IPS DF 6.9 (cell line): ENCODE measurements around the gene C1QTNF2.

ENCODE experiments used
- DNase-seq: peaks from one replicate; pipeline ENCODE4 v3.0.0-alpha.2; 2013; ENCODE audit warnings: low read depth, low spot score
- H3K27ac ChIP-seq: one replicate; pipeline ENCODE4 v1.5.1; 2013; ENCODE audit warnings: low read length, control low read depth
- H3K27me3 ChIP-seq: 2 replicates; pipeline ENCODE4 v1.6.1; 2013; ENCODE audit warnings: mild to moderate bottlenecking, low read length; ENCODE audit not compliant: control insufficient read depth, insufficient read depth
- H3K36me3 ChIP-seq: 2 replicates; pipeline ENCODE4 v1.6.1; 2013; ENCODE audit warnings: low read length; ENCODE audit not compliant: control insufficient read depth, insufficient read depth
- H3K4me1 ChIP-seq: 2 replicates; pipeline ENCODE4 v1.6.1; 2013; ENCODE audit warnings: low read length; ENCODE audit not compliant: control insufficient read depth, insufficient read depth
- H3K4me3 ChIP-seq: 2 replicates; pipeline ENCODE4 v1.5.1; 2013; ENCODE audit warnings: mild to moderate bottlenecking, low read length
- H3K9me3 ChIP-seq: 2 replicates; pipeline ENCODE4 v1.6.1; 2013; ENCODE audit warnings: low read length, inconsistent platforms; ENCODE audit not compliant: control insufficient read depth, insufficient read depth
- WGBS: extraction: QIAGEN DNeasy Blood & Tissue Kit; methylation state at CpG from one replicate; pipeline ENCODE4 v1.1.7; 2013; ENCODE audit warnings: mixed read lengths, missing lambda C conversion rate; ENCODE audit not compliant: insufficient read length, insufficient coverage; 5-methylcytosine and 5-hydroxymethylcytosine counted together

Gene C1QTNF2

DNA sequence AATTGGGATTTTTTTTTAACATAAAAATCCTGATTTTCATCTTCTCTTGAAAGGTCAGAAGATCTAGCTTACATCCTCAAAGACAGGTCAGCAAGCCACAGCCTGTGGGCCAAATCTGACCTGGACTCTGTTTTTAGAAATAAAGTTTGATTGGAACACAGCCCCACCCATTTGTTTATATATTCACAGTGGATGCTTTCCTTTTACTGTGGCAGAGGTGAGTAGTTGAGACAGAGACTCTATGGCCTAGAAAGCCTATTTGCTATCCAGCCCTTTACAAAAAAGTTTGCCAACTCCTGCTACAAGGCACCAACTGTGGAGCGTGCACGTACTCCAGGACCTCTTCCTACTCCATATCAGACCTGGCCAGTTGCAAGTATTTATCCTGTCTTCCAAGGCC lies 44.7 kb downstream of the C1QTNF2 start:
- DNase-seq = no peak
- no peak overlapping the region for H3K4me3 ChIP-seq
- no CpG with 5 or more reads among the region's 2 CpGs for WGBS

GRCh38 chr5:160324886-160325285 lies 45.5 kb downstream of the C1QTNF2 start:
- H3K27ac ChIP-seq = no peak overlapping the region
- DNase-seq = no peak
- WGBS = no CpG with 5 or more reads among the region's 2 CpGs

More for the DNA sequence above, 44.7 kb downstream of the C1QTNF2 start:
- Histone ChIP-seq H3K27ac (no peak overlapping the region), H3K36me3 (no peaks in the 10 kb centered on the region), H3K27me3 (no peaks in the 10 kb centered on the region), H3K4me1 (no peaks in the 10 kb centered on the region), H3K9me3 (no peaks in the 10 kb centered on the region)

DNA sequence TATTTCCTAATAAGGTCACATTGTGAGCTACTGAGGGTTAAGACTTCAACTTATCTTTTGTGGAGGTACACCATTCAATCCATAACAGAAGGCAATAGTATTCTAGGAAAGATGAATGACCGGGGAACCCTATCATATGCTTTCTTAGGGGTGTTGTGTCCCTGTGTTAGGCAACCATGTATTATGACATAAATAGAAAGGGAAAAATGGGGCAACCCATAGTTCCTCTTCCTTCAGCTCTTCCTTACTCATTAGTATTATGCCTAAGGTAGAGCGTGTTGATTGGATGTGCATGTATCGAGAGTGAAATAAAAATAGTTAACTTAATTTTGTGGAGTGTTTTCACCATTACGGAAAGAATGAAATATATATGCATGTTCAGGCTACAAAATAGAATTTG lies 52.0 kb downstream of the C1QTNF2 start:
- WGBS = 100% methylated on average over 1 of the region's 4 CpGs
- H3K36me3 ChIP-seq = no peaks in the 10 kb centered on the region
- no peaks in the 10 kb centered on the region for H3K27me3 ChIP-seq
- no peak overlapping the region for H3K4me3 ChIP-seq
- H3K27ac ChIP-seq = no peak overlapping the region
- no peaks in the 10 kb centered on the region for H3K9me3 ChIP-seq
- DNase-seq = no peak
- no peaks in the 10 kb centered on the region for H3K4me1 ChIP-seq

More at GRCh38 chr5:160324886-160325285, 45.5 kb downstream of the C1QTNF2 start:
- Histone ChIP-seq H3K9me3 (no peaks in the 10 kb centered on the region), H3K27me3 (no peaks in the 10 kb centered on the region), H3K4me3 (no peak overlapping the region), H3K4me1 (no peaks in the 10 kb centered on the region), H3K36me3 (no peaks in the 10 kb centered on the region)

DNA sequence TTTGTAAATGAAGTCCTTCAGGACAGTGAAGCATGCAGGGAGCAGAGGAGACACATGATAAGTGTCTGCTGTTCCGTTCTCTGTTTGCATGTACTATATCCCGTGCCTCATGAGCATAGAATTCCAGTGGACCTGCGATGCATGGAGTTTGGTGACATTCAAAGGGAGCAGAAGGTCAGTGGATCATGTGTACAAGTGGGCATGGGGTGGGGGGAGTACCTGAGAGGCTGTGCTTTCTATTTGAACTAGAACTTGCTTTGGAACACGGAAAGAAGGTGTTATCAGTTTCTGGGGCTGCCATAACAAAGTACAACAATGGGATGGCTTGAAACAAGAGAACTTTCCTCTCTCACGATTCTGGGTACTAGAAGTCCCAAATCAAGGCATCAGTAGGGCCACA lies 53.0 kb downstream of the C1QTNF2 start:
- Histone ChIP-seq H3K9me3 (no peaks in the 10 kb centered on the region), H3K36me3 (no peaks in the 10 kb centered on the region), H3K4me1 (no peaks in the 10 kb centered on the region), H3K4me3 (no peak overlapping the region), H3K27ac (no peak overlapping the region), H3K27me3 (no peaks in the 10 kb centered on the region)
- no peak for DNase-seq
- WGBS = no CpG with 5 or more reads among the region's 5 CpGs

GRCh38 chr5:160315968-160316367 lies 54.5 kb downstream of the C1QTNF2 start:
- no peak for DNase-seq
- H3K27me3 ChIP-seq = no peaks in the 10 kb centered on the region
- H3K27ac ChIP-seq = no peak overlapping the region
- no CpG with 5 or more reads among the region's 1 CpG for WGBS
- no peaks in the 10 kb centered on the region for H3K9me3 ChIP-seq
- H3K36me3 ChIP-seq = no peaks in the 10 kb centered on the region
- H3K4me1 ChIP-seq = peaks cover 1% of the 10 kb centered on the region
- H3K4me3 ChIP-seq = no peak overlapping the region

- Histone ChIP-seq H3K4me1 (peaks cover 7% of the 10 kb centered on the region), H3K9me3 (no peaks in the 10 kb centered on the region), H3K27me3 (no peaks in the 10 kb centered on the region), H3K4me3 (peak overlapping the region; percentile 86; the same call in 1 of the 2 replicates), H3K36me3 (no peaks in the 10 kb centered on the region), H3K27ac (no peak overlapping the region)
- WGBS = no CpG with 5 or more reads among the region's 8 CpGs
- no peak for DNase-seq
These were observed 57.3 kb downstream of the C1QTNF2 start for GRCh38 chr5:160312960-160313727.

- H3K4me3 ChIP-seq = peak within 1 kb of the TSS; percentile 86
- no peaks in the 10 kb centered on the region for H3K27me3 ChIP-seq
- H3K36me3 ChIP-seq = peaks cover 5% of the 10 kb centered on the region; the same call in 1 of the 2 replicates
- no peak within 1 kb of the TSS for H3K27ac ChIP-seq
- no CpG with 5 or more reads among the region's 84 CpGs for WGBS
- no peak for DNase-seq
- peaks cover 7% of the 10 kb centered on the region for H3K4me1 ChIP-seq
- H3K9me3 ChIP-seq = no peaks in the 10 kb centered on the region
These were observed 58.1 kb downstream of the C1QTNF2 start, which contains the start of gene CCNJL for GRCh38 chr5:160312134-160312959. TSS of gene CCNJL (minus strand) at chr5:160312564. CDS start at chr5:160311923, 641 bp downstream.

- Histone ChIP-seq H3K4me3 (peak overlapping the region; percentile 86), H3K27me3 (no peaks in the 10 kb centered on the region), H3K9me3 (no peaks in the 10 kb centered on the region), H3K27ac (no peak overlapping the region), H3K4me1 (peaks cover 7% of the 10 kb centered on the region), H3K36me3 (peaks cover 8% of the 10 kb centered on the region; the same call in 1 of the 2 replicates)
- DNase-seq = no peak
- no CpG with 5 or more reads among the region's 45 CpGs for WGBS
These were observed 58.8 kb downstream of the C1QTNF2 start for GRCh38 chr5:160311491-160312133.

GRCh38 chr5:160310552-160311295 lies 59.7 kb downstream of the C1QTNF2 start:
- H3K4me1 ChIP-seq = peaks cover 7% of the 10 kb centered on the region
- no peak overlapping the region for H3K27ac ChIP-seq
- H3K4me3 ChIP-seq = peak overlapping the region; percentile 21; the same call in 1 of the 2 replicates
- peaks cover 8% of the 10 kb centered on the region; the same call in 1 of the 2 replicates for H3K36me3 ChIP-seq
- WGBS = no CpG with 5 or more reads among the region's 4 CpGs
- H3K9me3 ChIP-seq = no peaks in the 10 kb centered on the region
- no peaks in the 10 kb centered on the region for H3K27me3 ChIP-seq
- no peak for DNase-seq
